Measurements from ENCODE around the gene STARD9. TPM values are rescaled to one million over a fixed set of nuclear protein-coding genes. Genes with fewer than 3 reads are reported as not detected.

STARD9 gene
- total RNA-seq, 4 donors from 2014 or later = 22.8 to 67.2 (median 25.2) TPM

GRCh38 chr15:42731461-42731860 is 156.1 kb downstream of the STARD9 start:
- Histone ChIP-seq H3K36me3 (no peaks in the 10 kb centered on the region), H3K27ac (no peak overlapping the region), H3K27me3 (no peaks in the 10 kb centered on the region), H3K4me1 (no peaks in the 10 kb centered on the region), H3K9me3 (no peaks in the 10 kb centered on the region), H3K4me3 (no peak overlapping the region)
- intact Hi-C loops (cut with DNase I; ENCODE audit: low total_unique reads) = loop anchor here (10.0 kb wide), 1 partner anchor 193 kb away; the partner anchor contains the start of gene TTBK2
- TF ChIP-seq CTCF (IDR thresholded peaks at IDR 0.05) = no peak
- TF ChIP-seq POLR2A (IDR thresholded peaks at IDR 0.05) = no peak
- no peak for DNase-seq

DNA sequence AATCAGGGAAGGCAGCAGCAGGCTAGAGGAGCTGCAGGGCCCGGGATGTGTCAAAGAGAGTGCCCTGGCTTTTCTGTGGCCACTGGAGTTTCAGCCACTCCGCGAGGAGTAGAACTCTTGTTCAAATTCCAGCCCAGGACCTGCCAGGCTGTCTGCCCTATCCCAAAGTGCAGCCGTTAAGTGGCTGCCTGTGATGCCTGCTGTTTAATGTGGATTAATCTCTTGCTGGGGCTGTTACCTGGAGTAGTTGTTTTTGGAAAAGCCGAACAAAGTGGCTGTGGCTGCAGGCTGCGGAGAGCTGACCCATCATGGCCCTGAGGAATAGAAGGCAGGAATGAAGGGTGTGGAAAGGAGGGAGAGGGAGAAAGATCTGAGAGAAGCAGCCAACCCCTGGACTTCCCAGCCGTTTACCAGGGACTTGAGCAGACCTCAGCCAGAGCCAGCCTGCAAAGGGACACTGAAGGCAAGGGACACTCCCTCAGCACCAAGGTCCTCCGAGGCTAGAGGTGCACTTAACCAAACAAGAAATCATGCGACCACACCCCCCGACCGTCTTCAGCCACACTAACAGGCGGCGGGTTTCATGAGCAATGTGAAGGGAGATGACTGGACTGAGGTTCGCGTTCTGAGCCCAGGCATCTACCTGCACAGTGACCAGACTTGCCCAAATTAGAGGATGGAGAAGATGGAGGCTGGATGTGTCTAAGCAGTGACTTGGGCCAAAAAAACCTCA is 156.9 kb downstream of the STARD9 start:
- TF ChIP-seq POLR2A (IDR thresholded peaks at IDR 0.05) = no peak
- TF ChIP-seq CTCF (IDR thresholded peaks at IDR 0.05) = no peak
- Histone ChIP-seq H3K4me1 (no peaks in the 10 kb centered on the region), H3K9me3 (no peaks in the 10 kb centered on the region), H3K27ac (no peak overlapping the region), H3K27me3 (no peaks in the 10 kb centered on the region), H3K4me3 (no peak overlapping the region), H3K36me3 (no peaks in the 10 kb centered on the region)
- DNase-seq = no peak
- intact Hi-C loops (cut with DNase I; ENCODE audit: low total_unique reads) = loop anchor here (10.0 kb wide), 1 partner anchor 193 kb away; the partner anchor contains the start of gene TTBK2

DNA sequence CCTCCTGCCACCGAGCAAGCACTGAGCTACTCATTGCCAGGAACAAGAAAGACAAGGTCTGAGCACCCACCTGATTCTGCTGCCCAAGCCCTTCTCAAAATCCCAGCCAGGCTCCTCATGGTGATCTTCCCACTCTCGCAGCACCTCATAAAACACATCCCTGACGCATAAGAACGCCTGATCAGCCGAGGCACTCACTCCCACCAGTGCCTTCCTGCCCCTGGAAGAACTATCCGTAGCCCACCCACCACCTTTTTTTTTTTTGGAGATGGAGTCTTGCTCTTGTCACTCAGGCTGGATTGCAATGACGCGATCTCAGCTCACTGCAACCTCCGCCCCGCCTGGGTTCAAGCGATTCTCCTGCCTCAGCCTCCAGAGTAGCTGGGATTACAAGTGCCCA is 157.6 kb downstream of the STARD9 start:
- no peaks in the 10 kb centered on the region for H3K9me3 ChIP-seq
- peaks cover 0 to 4% of the 10 kb centered on the region in 2 donors for H3K4me1 ChIP-seq
- DNase-seq = no peak
- no peaks in the 10 kb centered on the region for H3K36me3 ChIP-seq
- no peak overlapping the region for H3K4me3 ChIP-seq
- TF ChIP-seq CTCF (IDR thresholded peaks at IDR 0.05) (no peak), POLR2A (IDR thresholded peaks at IDR 0.05) (no peak)
- H3K27ac ChIP-seq = no peak overlapping the region
- H3K27me3 ChIP-seq = no peaks in the 10 kb centered on the region
- intact Hi-C loops (cut with DNase I; ENCODE audit: low total_unique reads) = loop anchor here (10.0 kb wide), 1 partner anchor 192 kb away; the partner anchor contains the start of gene TTBK2

- TF ChIP-seq POLR2A (IDR thresholded peaks at IDR 0.05) (no peak), CTCF (IDR thresholded peaks at IDR 0.05) (no peak)
- intact Hi-C loops (cut with DNase I; ENCODE audit: low total_unique reads) = loop anchor here (10.0 kb wide), 1 partner anchor 191 kb away; the partner anchor contains the start of gene TTBK2
- H3K4me1 ChIP-seq = peaks cover 0 to 4% of the 10 kb centered on the region in 2 donors
- H3K27me3 ChIP-seq = no peaks in the 10 kb centered on the region
- no peaks in the 10 kb centered on the region for H3K36me3 ChIP-seq
- no peaks in the 10 kb centered on the region for H3K9me3 ChIP-seq
- H3K27ac ChIP-seq = no peak overlapping the region
- no peak for DNase-seq
- no peak overlapping the region for H3K4me3 ChIP-seq
Measured at GRCh38 chr15:42734076-42734672, 158.8 kb downstream of the STARD9 start.

Data from uterus (tissue), 4 donors.